SK-N-SH (cell line): ENCODE measurements around the gene RHBDL2.
"Not testable (repeated sequence)": the region's sequence is repeated elsewhere in the genome, so short reads cannot be mapped to it uniquely, and the experiment has no call there.

Experiments
- NFIC ChIP-seq: IDR thresholded peaks from 2 replicates; pipeline ENCODE4 v1.4.0; 2012; ENCODE audit warnings: borderline replicate concordance
- TF ChIP-seq, protein P1 (sequence below): fragments of 200-600 bp; sonication (generic); IDR thresholded peaks from 2 replicates; pipeline ENCODE4 v1.6.1; 2017; ENCODE audit warnings: antibody characterized with exemption, mild to moderate bottlenecking, moderate library complexity

DNA sequence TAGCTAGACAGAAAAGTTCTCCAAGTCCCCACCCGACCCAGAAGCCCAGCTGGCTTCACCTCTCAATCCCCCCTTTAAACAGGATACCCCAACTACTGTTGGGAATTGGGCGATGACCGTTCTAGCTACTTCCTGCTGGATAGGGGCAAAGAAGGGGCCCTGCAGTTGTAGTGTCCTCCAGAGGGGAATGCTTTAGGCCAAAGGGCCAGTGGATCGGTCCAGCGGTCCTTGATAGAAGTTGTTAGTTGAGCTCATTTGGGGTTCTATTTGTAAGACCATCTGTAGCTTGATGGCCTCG, 36.6 kb upstream of the RHBDL2 start:
- TF ChIP-seq, protein P1, sequence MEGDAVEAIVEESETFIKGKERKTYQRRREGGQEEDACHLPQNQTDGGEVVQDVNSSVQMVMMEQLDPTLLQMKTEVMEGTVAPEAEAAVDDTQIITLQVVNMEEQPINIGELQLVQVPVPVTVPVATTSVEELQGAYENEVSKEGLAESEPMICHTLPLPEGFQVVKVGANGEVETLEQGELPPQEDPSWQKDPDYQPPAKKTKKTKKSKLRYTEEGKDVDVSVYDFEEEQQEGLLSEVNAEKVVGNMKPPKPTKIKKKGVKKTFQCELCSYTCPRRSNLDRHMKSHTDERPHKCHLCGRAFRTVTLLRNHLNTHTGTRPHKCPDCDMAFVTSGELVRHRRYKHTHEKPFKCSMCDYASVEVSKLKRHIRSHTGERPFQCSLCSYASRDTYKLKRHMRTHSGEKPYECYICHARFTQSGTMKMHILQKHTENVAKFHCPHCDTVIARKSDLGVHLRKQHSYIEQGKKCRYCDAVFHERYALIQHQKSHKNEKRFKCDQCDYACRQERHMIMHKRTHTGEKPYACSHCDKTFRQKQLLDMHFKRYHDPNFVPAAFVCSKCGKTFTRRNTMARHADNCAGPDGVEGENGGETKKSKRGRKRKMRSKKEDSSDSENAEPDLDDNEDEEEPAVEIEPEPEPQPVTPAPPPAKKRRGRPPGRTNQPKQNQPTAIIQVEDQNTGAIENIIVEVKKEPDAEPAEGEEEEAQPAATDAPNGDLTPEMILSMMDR: not testable (repeated sequence)
- not testable (repeated sequence) for TF ChIP-seq NFIC
